ENCODE measurements around the gene SHOC2.

DNA sequence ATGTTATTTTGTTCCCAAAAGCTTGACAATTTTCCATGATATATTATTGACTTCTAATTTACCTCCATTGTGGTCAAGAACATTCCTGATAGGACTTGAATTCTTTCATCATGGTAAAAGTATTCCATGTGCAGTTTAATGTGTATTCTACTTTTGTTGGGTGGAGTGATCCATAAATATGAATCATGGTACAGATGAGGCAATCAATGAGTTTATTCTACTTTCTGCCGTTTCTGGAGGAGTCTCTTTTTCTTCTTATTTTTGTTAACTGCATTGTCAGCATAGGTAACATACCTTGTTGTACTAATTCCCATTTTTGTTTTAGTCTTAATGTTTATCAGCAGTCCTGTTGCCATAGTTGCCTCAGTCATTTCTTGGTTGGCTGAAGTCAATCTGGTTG is 69.6 kb downstream of the SHOC2 start:
- TF ChIP-seq, protein P1, sequence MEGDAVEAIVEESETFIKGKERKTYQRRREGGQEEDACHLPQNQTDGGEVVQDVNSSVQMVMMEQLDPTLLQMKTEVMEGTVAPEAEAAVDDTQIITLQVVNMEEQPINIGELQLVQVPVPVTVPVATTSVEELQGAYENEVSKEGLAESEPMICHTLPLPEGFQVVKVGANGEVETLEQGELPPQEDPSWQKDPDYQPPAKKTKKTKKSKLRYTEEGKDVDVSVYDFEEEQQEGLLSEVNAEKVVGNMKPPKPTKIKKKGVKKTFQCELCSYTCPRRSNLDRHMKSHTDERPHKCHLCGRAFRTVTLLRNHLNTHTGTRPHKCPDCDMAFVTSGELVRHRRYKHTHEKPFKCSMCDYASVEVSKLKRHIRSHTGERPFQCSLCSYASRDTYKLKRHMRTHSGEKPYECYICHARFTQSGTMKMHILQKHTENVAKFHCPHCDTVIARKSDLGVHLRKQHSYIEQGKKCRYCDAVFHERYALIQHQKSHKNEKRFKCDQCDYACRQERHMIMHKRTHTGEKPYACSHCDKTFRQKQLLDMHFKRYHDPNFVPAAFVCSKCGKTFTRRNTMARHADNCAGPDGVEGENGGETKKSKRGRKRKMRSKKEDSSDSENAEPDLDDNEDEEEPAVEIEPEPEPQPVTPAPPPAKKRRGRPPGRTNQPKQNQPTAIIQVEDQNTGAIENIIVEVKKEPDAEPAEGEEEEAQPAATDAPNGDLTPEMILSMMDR (IDR thresholded peaks at IDR 0.05; ENCODE audit: low read depth, low read length) = no peak
- no peak for TF ChIP-seq EZH2phosphoT487 (IDR thresholded peaks at IDR 0.05; ENCODE audit: low read depth)
